Amniotic epithelial cell (primary cell): ENCODE data around the gene DNMT3L.
"Not testable (repeated sequence)": the region's sequence is repeated elsewhere in the genome, so short reads cannot be mapped to it uniquely, and the experiment has no call there.

Source experiments
- DNase-seq: peaks from one replicate; pipeline ENCODE4 v3.0.0-alpha.2; 2010; ENCODE audit warnings: low read depth

The DNMT3L gene

GRCh38 chr21:44294391-44295162, 32.9 kb upstream of the DNMT3L start:
- no peak for DNase-seq

DNA sequence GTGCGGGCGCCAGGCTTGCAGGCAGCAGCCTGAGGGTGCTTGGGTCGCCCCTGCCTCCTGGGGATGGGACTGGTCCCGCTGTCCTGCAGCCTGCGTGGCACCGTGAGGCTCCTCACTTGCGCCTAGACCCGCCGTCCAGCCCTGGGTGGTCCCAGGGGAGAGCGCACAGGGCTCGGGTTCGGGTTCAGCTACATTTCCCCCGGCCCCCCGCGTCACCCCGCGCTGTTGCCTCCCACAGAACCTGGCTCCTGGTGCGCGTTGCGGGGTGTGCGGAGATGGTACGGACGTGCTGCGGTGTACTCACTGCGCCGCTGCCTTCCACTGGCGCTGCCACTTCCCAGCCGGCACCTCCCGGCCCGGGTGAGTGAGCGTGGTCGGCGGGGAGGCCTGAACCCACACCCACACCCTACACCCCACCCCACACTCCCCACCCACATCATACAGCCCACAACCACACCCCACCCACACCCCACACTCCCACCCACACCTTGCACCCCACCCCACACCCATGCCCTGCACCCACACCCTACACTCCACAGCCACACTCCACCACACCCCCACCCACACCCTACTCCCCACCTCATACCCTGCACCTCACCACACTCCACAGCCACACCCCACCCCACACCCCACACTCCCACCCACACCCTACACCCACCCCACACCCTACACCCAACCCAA, 32.0 kb upstream of the DNMT3L start:
- DNase-seq: no peak

DNA sequence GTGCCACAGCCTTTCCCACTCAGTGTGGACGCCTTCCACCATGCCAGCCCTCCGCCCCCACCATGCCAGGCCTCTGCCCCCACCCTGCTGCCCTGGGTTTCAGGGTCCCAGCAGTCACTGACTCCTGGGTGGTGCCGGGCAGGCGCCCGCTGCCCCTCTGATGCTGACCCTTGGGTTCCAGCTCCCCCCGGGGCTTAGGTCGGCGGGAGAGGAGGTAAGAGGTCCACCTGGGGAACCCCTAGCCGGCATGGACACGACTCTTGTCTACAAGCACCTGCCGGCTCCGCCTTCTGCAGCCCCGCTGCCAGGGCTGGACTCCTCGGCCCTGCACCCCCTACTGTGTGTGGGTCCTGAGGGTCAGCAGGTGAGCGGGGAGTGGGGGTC, 31.1 kb upstream of the DNMT3L start:
- DNase-seq: no peak

DNA sequence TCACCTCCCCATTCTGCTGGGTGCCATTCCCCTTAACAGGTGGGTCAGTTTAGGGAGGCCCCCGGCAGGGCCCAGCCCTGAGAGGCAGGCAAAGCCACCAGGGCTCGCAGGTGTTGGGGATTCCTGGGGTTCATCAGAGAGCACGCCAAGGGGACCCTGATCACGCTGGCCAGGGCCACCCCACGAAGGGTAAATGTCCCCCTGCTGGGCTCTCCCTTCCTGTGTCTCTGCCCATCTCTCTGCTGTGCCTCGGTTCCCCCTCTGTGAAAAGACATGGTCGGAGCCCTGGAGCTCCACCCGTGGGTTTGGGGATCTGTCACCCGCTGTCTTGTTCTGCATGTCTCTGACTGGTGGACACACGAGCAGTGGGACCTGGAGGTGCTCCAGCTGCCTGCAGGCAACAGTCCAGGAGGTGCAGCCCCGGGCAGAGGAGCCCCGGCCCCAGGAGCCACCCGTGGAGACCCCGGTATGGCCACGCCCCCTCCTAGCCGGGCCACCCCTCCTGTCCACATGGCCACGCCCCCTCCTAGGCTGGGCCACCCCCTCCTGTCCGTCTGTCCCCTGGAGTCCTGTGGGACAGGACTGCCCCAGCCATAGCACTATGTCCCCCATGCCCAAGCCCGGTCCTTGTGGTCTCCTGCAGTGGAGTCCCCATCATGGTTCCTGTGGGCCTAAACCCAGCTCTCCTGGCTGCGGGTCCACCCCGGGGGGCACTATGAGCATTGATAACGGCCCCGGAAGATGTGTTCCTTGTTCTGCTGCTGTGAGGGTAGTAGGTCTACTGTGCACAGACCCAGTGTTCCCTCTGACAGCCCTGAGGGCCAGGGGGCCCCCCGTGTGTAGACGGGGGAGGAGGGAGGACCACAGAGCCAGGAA, 30.5 kb upstream of the DNMT3L start:
- no peak for DNase-seq

- DNase-seq: no peak
These were observed 29.6 kb upstream of the DNMT3L start for GRCh38 chr21:44291078-44291935.

DNA sequence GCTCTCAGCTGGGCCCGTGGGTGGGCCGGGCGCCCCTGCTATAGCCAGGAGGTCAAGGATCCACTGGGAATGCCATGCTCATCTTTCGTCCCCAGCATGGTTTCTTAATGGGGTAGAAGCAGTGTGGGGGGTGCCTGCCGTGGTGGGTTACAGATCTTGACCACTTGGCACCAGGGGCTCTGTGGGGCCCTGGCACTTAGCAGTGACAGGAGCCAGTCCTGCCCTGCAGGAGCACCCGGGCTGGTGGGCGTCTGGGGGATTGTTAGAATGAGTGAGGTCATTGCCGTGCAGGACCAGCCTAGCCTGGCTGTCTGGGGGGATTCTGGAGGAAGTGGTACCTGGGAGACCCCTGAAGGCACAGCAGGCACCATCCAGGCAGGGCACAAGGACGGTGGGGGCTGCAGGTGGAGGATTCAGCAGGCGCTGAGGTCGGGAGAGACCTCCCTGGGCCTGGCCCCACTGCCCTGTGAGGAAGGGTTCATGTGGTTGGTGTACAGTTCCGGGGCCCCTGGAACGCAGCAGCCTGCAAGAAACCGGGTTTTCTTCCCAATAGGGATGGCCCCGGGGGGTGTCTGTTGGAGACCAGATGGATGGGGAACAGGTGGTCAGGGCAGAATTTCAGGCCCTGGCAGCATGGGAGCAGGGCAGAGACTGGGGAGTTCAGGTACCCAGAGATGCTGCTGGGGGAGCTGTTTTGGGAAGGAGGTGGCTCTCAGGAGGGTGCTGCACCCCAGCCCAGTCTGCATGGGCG, 28.8 kb upstream of the DNMT3L start:
- no peak for DNase-seq

DNA sequence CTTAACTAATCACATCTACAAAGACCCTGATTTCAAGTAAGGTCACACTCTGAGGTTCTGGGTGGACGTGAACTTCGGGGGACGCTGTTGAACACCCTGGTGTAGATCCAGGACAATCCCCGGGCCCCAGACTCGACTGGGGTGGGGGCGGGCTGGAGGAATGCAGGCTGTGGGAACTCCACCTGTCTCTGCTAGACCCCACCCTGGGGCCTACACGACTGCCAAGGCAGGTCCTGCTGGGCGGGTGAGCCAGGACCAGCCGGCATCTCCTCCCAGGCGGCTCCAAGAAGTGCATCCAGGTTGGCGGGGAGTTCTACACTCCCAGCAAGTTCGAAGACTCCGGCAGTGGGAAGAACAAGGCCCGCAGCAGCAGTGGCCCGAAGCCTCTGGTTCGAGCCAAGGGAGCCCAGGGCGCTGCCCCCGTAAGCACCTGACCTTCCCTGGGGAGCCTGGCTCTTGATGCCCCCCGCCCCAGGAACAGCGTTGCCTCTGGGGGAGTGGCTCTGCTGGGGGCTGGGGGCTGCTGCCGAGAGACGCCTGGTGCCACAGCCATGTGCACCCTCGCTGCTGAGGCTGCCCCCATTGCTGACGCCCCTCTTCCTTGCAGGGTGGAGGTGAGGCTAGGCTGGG, 27.8 kb upstream of the DNMT3L start:
- DNase-seq: no peak

GRCh38 chr21:44288251-44289110, 26.8 kb upstream of the DNMT3L start:
- no peak for DNase-seq

GRCh38 chr21:44286716-44287632, 25.3 kb upstream of the DNMT3L start:
- no peak for DNase-seq

DNA sequence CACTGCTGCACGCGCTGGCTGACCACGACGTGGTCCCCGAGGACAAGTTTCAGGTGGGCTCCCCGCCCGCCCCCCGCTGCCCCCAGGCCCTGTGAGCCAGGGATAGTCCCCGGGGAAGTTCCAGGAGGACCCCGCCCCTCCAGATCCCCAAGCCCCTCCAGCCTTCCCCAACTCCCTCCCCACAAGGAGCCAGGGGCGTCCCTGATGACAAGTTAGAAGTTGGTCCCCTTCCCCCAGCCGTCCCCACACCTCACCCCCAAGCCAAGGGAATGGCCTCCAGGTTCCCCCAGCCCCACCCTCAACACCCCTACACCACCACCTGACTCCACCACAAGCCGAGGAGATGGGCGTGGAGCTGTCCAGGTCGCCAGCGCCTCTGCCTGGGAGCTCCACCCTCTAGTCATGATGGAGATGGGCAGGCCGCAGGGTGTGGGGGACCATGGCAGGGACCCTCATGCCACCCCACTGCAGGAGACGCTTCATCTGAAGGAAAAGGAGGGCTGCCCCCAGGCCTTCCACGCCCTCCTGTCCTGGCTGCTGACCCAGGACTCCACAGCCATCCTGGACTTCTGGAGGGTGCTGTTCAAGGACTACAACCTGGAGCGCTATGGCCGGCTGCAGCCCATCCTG, 24.5 kb upstream of the DNMT3L start:
- no peak for DNase-seq

- DNase-seq: no peak
These were observed 23.7 kb upstream of the DNMT3L start, which contains the start of gene AIRE for GRCh38 chr21:44285138-44285992. Gene AIRE (plus strand): TSS chr21:44285876. CDS start chr21:44286007, 131 bp downstream.

DNA sequence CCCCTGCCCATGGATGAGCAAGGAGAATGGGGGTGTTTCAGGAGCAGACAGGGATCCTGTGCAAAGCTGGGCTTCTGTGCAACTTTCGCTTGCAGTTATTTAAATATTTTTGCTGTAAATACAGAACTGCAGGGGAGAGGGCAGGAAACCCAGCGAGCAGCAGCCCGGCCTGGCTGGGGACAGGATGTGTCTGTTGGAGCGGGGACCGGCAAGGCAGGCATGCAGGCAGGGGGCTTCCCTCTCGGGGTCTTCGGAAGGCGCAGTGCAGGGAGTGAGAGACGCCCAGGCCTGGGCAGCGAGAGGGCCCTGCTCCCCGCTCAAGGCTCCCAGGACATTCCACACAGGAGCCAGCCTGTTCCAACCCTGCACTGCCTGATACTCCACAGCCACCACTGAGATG, 22.3 kb upstream of the DNMT3L start:
- no peak for DNase-seq

DNA sequence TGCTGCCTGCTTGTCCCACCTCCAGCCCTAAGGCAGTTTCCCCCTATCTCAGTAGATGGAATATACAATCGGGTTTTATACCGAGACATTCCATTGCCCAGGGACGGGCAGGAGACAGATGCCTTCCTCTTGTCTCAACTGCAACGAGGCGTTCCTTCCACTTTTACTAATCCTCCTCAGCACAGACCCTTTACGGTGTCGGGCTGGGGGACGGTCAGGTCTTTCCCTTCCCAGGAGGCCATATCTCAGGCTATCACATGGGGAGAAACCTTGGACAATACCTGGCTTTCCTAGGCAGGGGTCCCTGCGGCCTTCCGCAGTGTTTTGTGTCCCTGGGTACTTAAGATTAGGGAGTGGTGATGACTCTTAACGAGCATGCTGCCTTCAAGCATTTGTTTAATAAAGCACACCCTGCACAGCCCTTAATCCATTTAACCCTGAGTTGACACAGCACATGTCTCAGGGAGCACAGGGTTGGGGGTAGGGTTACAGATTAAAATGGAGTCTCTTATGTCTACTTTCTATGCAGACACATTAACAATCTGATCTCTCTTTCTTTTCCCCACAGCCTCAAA, 21.6 kb upstream of the DNMT3L start:
- DNase-seq: not testable (repeated sequence)

GRCh38 chr21:44282370-44282769, 20.7 kb upstream of the DNMT3L start:
- DNase-seq: no peak

DNA sequence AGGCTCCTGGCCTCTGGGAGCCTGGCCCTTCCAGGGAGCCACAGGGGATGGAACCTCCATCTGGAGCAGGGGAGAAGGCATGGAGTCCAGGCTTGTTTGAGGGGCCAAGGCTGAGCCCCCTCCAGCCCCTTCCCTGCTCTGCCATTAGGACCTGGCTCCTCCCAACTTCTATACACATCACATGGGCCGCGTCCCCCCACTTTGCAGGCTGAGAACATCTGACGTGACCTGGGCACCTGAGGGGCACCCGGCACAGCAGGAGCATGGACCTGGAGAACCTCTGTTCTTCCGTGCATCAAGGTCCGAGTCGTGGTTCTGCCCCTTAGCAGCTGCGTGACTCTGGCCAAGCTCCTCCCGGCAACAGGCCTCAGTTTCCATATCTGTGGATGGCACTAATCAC, 20.1 kb upstream of the DNMT3L start:
- DNase-seq: no peak
